ENCODE results near the gene MSANTD2.

Gene MSANTD2

GRCh38 chr11:124769806-124770774, 30.1 kb downstream of the MSANTD2 start:
- DNase-seq = no peak

DNA sequence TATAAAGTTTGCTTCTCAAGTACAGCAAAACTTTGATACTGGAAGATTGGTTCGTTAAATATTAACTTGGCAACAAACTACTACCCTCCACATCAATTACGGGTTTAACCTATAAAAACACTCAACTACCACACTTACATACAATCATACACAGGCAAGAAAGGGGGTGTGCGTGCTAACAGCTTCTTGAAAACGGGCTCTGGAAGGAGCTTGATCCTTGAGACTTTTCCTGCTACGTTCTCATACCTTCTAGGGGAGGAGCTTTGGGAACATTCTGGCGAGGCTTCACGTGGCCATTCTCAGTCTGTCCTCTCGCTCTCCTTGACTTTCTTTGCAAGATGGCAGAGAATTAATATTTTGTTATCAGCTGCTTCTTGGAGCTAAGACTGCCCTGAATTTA, 31.3 kb downstream of the MSANTD2 start:
- no peak for DNase-seq

DNA sequence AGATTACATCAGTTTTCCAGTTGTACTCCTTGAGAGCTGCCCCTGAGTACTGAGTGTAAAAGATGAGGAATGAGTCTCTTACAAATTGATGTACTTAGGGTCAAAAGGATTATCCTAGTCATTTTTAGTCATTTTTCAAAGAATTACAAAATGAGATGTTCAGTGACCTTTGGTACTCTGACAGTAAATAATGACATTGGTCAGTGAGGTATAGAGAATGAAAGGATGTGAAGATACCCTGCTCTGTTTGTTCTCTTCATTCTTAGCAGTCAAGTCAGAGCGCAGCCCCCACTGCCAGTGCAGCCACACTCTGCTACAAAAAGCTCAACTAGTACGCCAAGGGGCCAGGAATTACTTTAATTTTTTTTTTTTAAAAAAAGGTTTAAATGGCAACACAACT, 34.0 kb downstream of the MSANTD2 start:
- DNase-seq = no peak

GRCh38 chr11:124763156-124763947, 36.9 kb downstream of the MSANTD2 start:
- DNase-seq = peak; percentile 82 to 85

GRCh38 chr11:124762624-124763155, 37.5 kb downstream of the MSANTD2 start:
- no peak for DNase-seq

DNA sequence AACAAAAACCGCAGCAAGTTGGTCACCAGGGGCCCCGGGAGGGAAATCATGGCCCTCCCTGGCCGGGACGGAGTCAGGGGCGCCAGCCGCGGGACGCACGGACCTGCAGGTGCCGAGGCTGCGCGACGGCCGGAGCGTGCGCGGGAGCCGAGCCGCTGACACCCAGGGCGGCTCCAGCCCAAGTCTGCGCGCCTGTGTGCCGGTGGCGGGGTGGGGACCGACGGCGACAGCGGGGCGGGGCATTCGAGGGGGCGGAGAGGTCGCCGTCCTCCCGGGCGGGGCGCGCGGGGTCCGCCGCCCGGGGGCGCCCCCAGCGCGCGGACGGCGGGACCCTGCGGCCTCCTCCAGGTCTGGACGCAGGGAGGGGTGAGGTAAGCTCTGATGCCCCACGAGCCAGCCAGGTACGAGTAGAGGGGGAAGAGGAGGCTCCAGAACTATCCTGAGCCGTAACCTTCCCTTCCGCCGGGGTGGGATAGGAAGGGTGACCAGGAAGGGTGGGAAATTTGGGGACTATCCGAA, 38.0 kb downstream of the MSANTD2 start, which contains the start of gene ESAM:
ESAM (minus strand) TSS at position 186 of the 519 bp plus-strand sequence; CDS start at position 50, 136 bp downstream.
- DNase-seq = peak; percentile 71 to 74

- no peak for DNase-seq
Observed at GRCh38 chr11:124761301-124762104, 38.7 kb downstream of the MSANTD2 start.

GRCh38 chr11:124760806-124761205, 39.4 kb downstream of the MSANTD2 start:
- DNase-seq = no peak

DNA sequence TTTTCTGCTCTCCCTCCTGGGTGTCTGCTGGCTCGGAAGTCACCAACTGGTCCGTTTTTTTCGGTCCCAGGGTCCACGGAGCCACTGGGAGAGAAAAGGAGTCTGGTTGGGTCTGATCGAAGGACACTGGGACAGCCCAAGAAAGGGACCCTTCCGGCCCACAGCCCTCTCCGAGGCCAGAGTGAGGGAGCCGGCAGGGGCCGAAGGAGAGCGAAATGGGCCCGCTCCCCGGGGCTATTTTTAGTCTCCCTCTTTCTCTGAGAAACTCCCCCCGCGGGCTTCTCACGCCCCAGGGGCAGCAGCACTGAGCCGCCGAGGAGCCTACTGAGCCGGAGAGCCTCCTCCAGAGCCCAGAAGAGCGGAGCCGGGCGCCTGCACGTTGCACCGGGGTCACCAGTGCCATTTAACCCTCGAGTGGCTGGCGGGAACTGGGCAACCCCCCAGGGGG, 40.0 kb downstream of the MSANTD2 start:
- DNase-seq = peak in 1 of 2 donors; percentile 32

DNA sequence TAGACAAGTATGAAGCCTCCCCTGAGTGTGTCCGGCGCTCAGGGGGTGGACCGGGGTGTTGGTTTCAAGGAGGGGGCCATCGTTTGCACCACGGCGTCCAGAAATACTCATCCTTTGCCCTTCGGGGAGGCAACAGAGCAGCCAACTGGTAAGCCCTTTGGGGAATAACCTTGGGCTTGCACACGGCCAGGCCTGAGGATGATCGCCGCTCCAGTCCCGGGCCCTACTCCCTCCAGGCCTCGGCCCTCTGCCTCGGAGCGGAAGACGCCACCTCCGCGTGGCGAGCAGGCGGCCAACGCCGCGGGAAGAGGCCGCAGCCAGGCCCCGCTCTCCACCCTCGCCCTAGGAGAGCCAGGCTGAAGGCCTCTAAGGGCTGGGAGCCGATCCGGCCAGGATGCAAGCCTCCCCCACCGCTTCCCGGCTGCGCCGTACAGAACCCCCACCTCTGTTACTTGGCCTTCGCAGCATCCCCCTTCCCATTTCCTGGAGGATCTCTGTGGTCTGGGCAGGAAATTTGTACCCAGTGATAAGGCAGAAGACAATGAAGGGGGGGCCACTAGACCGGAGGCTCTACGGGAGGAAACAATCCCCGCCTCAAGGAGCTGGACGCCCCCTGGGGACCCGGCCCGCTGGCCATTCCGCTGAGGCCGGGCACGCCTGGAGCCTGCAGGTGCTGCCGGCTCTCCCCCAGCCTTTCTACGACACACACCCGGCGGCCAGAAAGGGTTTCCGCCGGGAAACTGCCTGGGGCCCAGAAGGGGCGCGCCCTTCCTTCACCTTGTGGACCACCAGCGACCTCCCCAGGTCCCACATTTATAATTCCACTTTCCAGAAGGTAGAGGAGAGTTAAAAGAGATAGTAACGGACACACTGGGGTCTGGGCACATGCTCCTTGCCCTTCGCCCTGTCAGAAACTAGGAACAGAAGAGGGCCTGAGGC, 40.7 kb downstream of the MSANTD2 start:
- DNase-seq = no peak

GRCh38 chr11:124758355-124759265, 41.6 kb downstream of the MSANTD2 start:
- peak; percentile 68 to 76 for DNase-seq

DNA sequence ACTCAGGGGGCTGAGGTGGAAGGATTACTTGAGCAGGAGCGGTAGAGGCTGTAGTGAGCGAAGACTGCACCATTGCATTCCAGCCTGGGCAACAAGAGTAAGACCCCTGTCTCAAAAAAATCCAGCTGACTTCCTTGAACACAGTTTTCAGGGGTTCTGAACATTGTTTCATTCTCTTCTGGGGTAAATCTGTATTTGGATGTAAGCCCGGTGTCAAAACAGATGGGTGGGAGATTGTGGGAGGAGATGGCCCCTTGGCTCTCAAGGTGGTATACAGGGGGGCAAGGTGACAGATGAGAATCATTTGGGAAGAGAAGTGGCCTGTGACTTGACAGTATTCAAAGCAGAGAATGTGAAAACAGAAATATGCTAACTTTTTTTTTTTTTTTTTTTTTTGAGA, 42.9 kb downstream of the MSANTD2 start:
- no peak for DNase-seq

GRCh38 chr11:124756753-124757227, 43.4 kb downstream of the MSANTD2 start:
- DNase-seq = no peak

DNA sequence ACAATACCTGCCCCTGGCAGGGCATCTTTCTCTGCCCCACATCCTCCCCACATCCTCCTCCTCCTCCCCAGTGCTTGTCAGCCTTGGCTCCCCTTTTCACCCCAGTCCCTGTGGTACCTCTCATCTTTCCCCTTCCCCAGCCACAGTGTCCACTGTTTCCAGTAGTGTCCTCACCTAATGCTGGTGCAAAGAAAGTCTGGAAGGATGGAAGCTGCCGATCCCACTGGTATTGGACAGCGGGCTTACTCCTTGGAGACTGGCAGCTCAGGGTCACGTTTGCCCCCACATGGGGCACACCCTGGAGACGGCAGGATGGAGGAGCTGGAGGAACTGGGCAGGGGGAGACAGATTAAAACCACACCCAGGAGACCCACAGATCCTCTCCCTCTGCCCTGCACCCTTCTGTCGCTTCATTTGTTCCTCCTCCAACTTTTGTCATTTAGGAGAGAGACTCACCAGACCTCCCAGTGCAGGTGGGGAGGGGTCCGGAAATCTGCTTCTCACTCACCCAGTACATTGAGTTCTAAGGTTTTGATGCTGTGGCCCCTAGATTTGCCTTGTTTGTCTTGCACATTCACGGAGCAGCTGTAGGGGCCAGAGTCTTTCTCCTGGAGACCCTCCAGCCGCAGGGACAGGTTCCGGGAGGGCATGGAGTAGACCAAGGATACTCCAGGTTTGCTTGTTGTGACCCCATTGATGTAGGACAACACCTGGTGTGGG, 44.0 kb downstream of the MSANTD2 start:
- no peak for DNase-seq

- DNase-seq = no peak
Observed at GRCh38 chr11:124754710-124755109, 45.5 kb downstream of the MSANTD2 start.

- no peak for DNase-seq
Observed at GRCh38 chr11:124754309-124754708, 45.9 kb downstream of the MSANTD2 start.

GRCh38 chr11:124753624-124754023, 46.6 kb downstream of the MSANTD2 start:
- no peak for DNase-seq

DNA sequence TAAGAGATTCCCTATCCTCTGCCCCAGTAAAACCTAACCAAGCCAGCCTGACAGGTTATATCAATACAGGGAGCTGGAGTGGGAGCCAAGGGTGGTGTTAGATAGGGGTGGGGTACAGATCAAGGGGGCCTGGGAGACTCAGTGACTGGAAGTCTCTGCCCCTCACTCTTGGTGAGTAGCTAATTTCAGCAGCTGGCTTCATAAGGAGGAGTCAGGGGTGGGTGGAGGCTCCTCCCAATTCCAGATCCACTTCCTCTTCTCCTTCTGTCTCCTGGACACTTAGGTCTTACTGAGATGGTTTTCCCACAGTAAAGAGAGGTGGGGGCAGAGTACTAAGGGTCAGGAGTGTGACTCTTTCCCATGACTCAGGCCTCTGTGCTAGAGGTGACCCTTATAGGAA, 47.0 kb downstream of the MSANTD2 start:
- no peak for DNase-seq

Measured in CD4-positive, alpha-beta T cell treated with Interleukin-1 beta for 1 hour (primary cell).